CD14-positive monocyte (primary cell): Measurements from ENCODE around the gene TBC1D22A. TPM values are rescaled to one million over a fixed set of nuclear protein-coding genes. Genes with fewer than 3 reads are reported as not detected.

Experiments
- DNase-seq, 3 donors: peaks; one replicate each; pipeline ENCODE4 v3.0.0-alpha.2; 2011 to 2022
- H2AFZ ChIP-seq: 2 replicates; pipeline ENCODE4 v1.6.0; 2012; ENCODE audit warnings: mild to moderate bottlenecking, low read depth, low read length, inconsistent platforms; ENCODE audit not compliant: insufficient read depth, poor library complexity, severe bottlenecking
- H3K27ac ChIP-seq, 2 donors: 1 replicate in 1 of 2; 2 replicates in 1 of 2; pipeline ENCODE4 v1.5.1; 2012 to 2013; ENCODE audit warnings: low read length in 2 of 2, control low read depth in 1 of 2, inconsistent platforms in 1 of 2, low read depth in 1 of 2, mild to moderate bottlenecking in 1 of 2
- H3K27me3 ChIP-seq, 2 donors: one replicate each; pipeline versions ENCODE4 v1.6.0 to v1.6.1; 2011 to 2013; ENCODE audit warnings: low read length in 2 of 2; ENCODE audit not compliant: control insufficient read depth in 2 of 2, insufficient read depth in 2 of 2
- H3K36me3 ChIP-seq, 2 donors: replicated peaks in 1 of 2; 1 replicate in 1 of 2; 2 replicates in 1 of 2; pipeline versions ENCODE4 v1.5.1 to v1.6.1; 2012 to 2013; ENCODE audit warnings: low read length in 2 of 2, control low read depth in 1 of 2, inconsistent platforms in 1 of 2, mild to moderate bottlenecking in 1 of 2; ENCODE audit not compliant: insufficient read depth in 2 of 2, control insufficient read depth in 1 of 2
- H3K4me1 ChIP-seq, 2 donors: 1 replicate in 1 of 2; 2 replicates in 1 of 2; pipeline versions ENCODE4 v1.5.1 to v1.6.1; 2012 to 2013; ENCODE audit warnings: low read length in 2 of 2, control low read depth in 1 of 2, inconsistent platforms in 1 of 2, mild to moderate bottlenecking in 1 of 2, moderate library complexity in 1 of 2; ENCODE audit not compliant: insufficient read depth in 2 of 2, control insufficient read depth in 1 of 2
- H3K4me2 ChIP-seq: replicated peaks from 2 replicates; pipeline ENCODE3; 2012; ENCODE audit warnings: low read length, moderate library complexity, mild to moderate bottlenecking; ENCODE audit not compliant: poor library complexity, severe bottlenecking; ENCODE audit errors: extremely low read depth
- H3K4me3 ChIP-seq, 3 experiments: fragments of 200-600 bp in 1 of 3; sonication (generic) in 1 of 3; replicated peaks in 1 of 3; 1 replicate in 2 of 3; 2 replicates in 1 of 3; pipeline ENCODE4 v1.5.1; 2011 to 2013; ENCODE audit warnings: low read length in 3 of 3, mild to moderate bottlenecking in 3 of 3, control low read depth in 2 of 3, low read depth in 2 of 3, inconsistent platforms in 1 of 3, moderate library complexity in 1 of 3
- H3K79me2 ChIP-seq: 2 replicates; pipeline ENCODE4 v1.6.0; 2012; ENCODE audit warnings: mild to moderate bottlenecking, control low read depth, inconsistent platforms, low read length, moderate library complexity; ENCODE audit not compliant: insufficient read depth
- H3K9ac ChIP-seq: 2 replicates; pipeline ENCODE4 v1.6.0; 2017; ENCODE audit warnings: low read length, mild to moderate bottlenecking; ENCODE audit not compliant: insufficient read depth, poor library complexity, severe bottlenecking
- H3K9me3 ChIP-seq, 2 donors: replicated peaks in 1 of 2; 1 replicate in 1 of 2; 2 replicates in 1 of 2; pipeline versions ENCODE4 v1.5.1 to v1.6.1; 2012 to 2013; ENCODE audit warnings: low read length in 2 of 2, control low read depth in 1 of 2; ENCODE audit not compliant: control insufficient read depth in 1 of 2, insufficient read depth in 1 of 2
- H4K20me1 ChIP-seq: 2 replicates; pipeline ENCODE4 v1.6.0; 2012; ENCODE audit warnings: mild to moderate bottlenecking, low read length, control low read depth, moderate library complexity; ENCODE audit not compliant: insufficient read depth
- H3K27ac Mint-ChIP-seq, 7 donors: one replicate each; pipeline ENCODE4 v1.8.0; 2020; ENCODE audit warnings: mild to moderate bottlenecking in 7 of 7, mixed read lengths in 7 of 7, moderate library complexity in 6 of 7, inconsistent platforms in 2 of 7
- H3K27me3 Mint-ChIP-seq, 3 donors: one replicate each; pipeline ENCODE4 v1.8.0; 2021 to 2022; ENCODE audit warnings: low read depth in 3 of 3, mild to moderate bottlenecking in 3 of 3, mixed read lengths in 3 of 3, moderate library complexity in 3 of 3, inconsistent platforms in 1 of 3
- H3K36me3 Mint-ChIP-seq, 2 donors: one replicate each; pipeline ENCODE4 v1.8.0; 2020; ENCODE audit warnings: mixed read lengths in 2 of 2, inconsistent platforms in 1 of 2, mild to moderate bottlenecking in 1 of 2
- H3K4me1 Mint-ChIP-seq: one replicate; pipeline ENCODE4 v1.8.0; 2020; ENCODE audit warnings: mild to moderate bottlenecking, mixed read lengths
- H3K4me3 Mint-ChIP-seq, 2 donors: one replicate each; pipeline ENCODE4 v1.8.0; 2020; ENCODE audit warnings: mild to moderate bottlenecking in 2 of 2, mixed read lengths in 2 of 2, moderate library complexity in 1 of 2
- H3K9me3 Mint-ChIP-seq, 7 donors: one replicate each; pipeline ENCODE4 v1.8.0; 2020 to 2022; ENCODE audit warnings: mixed read lengths in 7 of 7, mild to moderate bottlenecking in 6 of 7, moderate library complexity in 6 of 7, inconsistent platforms in 2 of 7
- WGBS: methylation state at CpG from one replicate; pipeline ENCODE4 v1.1.5; 2013; ENCODE audit warnings: missing lambda C conversion rate; ENCODE audit not compliant: insufficient coverage; 5-methylcytosine and 5-hydroxymethylcytosine counted together
- intact Hi-C, 2 donors: fragments of 100-400 bp; cut with micrococcal nuclease; formaldehyde crosslinking; loops; one replicate each; pipeline versions ENCODE4 v1.15.0 to v1.15.1; 2023
- polyA plus RNA-seq, 3 donors: library from polyadenylated mRNA; depleted of rRNA in 1 of 3; unstranded in 2 of 3; stranded (reverse) in 1 of 3; fragments of 300-500 nt in 2 of 3; fragments of >200 nt in 1 of 3; fragmentation: Illumina TruSeq in 2 of 3; gene quantifications; 1 replicate in 2 of 3; 2 replicates in 1 of 3; pipeline ENCODE4 v1.2.3, GENCODE V29; 2012 to 2021
- TF ChIP-seq, protein P1 (sequence below): fragments of 200-600 bp; IDR thresholded peaks from one replicate; pipeline ENCODE4 v1.8.0; 2022; ENCODE audit warnings: antibody characterized with exemption, mild to moderate bottlenecking

The TBC1D22A gene
- polyA plus RNA-seq, 3 donors: 25.9 to 36.2 (median 29.5) TPM

DNA sequence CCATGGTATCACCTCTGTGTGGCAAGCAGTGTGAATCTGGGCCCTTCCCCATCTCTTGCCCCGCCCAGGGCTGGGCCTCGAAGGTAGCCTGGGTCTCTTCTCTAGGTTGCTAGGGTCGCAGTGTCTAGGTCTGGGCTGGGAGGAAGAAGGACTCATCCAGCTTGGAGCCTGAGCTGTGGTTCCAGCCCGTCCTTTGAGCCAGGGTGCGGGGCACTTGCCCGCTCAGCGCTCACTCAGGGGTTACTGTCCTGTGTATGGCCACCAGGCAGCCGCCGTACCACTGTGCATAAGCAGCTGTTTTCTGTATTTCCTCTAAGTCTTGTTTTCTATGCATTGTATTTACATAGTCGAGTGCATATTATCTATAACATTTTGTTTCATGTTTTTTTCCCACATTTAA lies 160.9 kb downstream of the TBC1D22A start:
- no peak overlapping the region for H3K27ac ChIP-seq
- DNase-seq: no peak
- H2AFZ ChIP-seq: no peak overlapping the region
- H3K36me3 ChIP-seq: peaks cover 8 to 61% of the 10 kb centered on the region in 2 donors
- no peak overlapping the region for H3K4me3 Mint-ChIP-seq
- intact Hi-C loops: no loop called here
- peaks cover 0 to 10% (median 6%) of the 10 kb centered on the region in 7 donors for H3K9me3 Mint-ChIP-seq
- H3K79me2 ChIP-seq: peaks cover 4% of the 10 kb centered on the region
- no peak overlapping the region for H3K4me2 ChIP-seq
- H3K9ac ChIP-seq: no peak overlapping the region
- H3K4me1 ChIP-seq: no peaks in the 10 kb centered on the region
- WGBS: 92% methylated on average over 7 of the region's 10 CpGs
- H4K20me1 ChIP-seq: peaks cover 48% of the 10 kb centered on the region
- no peaks in the 10 kb centered on the region for H3K27me3 ChIP-seq
- H3K27me3 Mint-ChIP-seq: no peaks in the 10 kb centered on the region
- no peak overlapping the region for H3K27ac Mint-ChIP-seq
- H3K36me3 Mint-ChIP-seq: peaks cover 53 to 62% of the 10 kb centered on the region in 2 donors
- H3K9me3 ChIP-seq: no peaks in the 10 kb centered on the region
- TF ChIP-seq, protein P1, sequence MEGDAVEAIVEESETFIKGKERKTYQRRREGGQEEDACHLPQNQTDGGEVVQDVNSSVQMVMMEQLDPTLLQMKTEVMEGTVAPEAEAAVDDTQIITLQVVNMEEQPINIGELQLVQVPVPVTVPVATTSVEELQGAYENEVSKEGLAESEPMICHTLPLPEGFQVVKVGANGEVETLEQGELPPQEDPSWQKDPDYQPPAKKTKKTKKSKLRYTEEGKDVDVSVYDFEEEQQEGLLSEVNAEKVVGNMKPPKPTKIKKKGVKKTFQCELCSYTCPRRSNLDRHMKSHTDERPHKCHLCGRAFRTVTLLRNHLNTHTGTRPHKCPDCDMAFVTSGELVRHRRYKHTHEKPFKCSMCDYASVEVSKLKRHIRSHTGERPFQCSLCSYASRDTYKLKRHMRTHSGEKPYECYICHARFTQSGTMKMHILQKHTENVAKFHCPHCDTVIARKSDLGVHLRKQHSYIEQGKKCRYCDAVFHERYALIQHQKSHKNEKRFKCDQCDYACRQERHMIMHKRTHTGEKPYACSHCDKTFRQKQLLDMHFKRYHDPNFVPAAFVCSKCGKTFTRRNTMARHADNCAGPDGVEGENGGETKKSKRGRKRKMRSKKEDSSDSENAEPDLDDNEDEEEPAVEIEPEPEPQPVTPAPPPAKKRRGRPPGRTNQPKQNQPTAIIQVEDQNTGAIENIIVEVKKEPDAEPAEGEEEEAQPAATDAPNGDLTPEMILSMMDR: no peak
- no peak overlapping the region for H3K4me3 ChIP-seq
- no peaks in the 10 kb centered on the region for H3K4me1 Mint-ChIP-seq

DNA sequence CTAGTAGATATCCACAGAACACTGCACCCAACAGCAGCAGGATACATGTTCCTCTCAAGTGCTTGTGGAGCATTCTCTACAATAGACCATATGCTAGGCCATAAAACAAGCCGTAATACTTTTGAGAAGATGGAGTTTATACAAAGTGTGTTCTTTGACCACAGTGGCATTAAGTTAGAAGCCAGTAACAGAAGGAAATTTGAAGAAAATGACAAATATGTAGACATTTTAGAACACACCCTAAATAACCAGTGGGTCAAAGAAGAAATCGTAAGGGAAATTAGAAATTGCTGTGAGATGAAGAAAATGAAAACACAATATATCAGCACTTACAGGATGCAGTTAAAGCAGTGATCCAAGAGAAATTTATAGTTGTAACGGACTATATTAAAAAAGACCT lies 163.4 kb downstream of the TBC1D22A start:
- Histone ChIP-seq H4K20me1 (peaks cover 48% of the 10 kb centered on the region), H3K4me3 (no peak overlapping the region), H3K79me2 (peaks cover 4% of the 10 kb centered on the region), H3K4me1 (no peaks in the 10 kb centered on the region), H3K27me3 (no peaks in the 10 kb centered on the region), H3K27ac (no peak overlapping the region), H2AFZ (no peak overlapping the region), H3K4me2 (no peak overlapping the region), H3K9ac (no peak overlapping the region), H3K9me3 (no peaks in the 10 kb centered on the region), H3K36me3 (peaks cover 11 to 60% of the 10 kb centered on the region in 2 donors)
- Mint-ChIP-seq H3K27ac (no peak overlapping the region), H3K36me3 (peaks cover 47 to 58% of the 10 kb centered on the region in 2 donors), H3K9me3 (peaks cover 0 to 8% (median 6%) of the 10 kb centered on the region in 7 donors), H3K27me3 (no peaks in the 10 kb centered on the region), H3K4me1 (no peaks in the 10 kb centered on the region), H3K4me3 (no peak overlapping the region)
- TF ChIP-seq, protein P1: no peak
- DNase-seq: no peak
- no CpG with 5 or more reads among the region's 3 CpGs for WGBS
- intact Hi-C loops: no loop called here
